DMS79 treated with DMSO at 0.1 percent for 48 hours (cell line): ENCODE results near the gene RBMS3.

Experiments used
- DNase-seq: peaks from one replicate; lab custom pipeline; 2025; lab: John Stamatoyannopoulos, UW

RBMS3 gene

GRCh38 chr3:29525254-29525881 is 244.5 kb downstream of the RBMS3 start:
- no peak for DNase-seq

- no peak for DNase-seq
Observed at GRCh38 chr3:29527246-29527645, 246.4 kb downstream of the RBMS3 start.

GRCh38 chr3:29531644-29532043 is 250.8 kb downstream of the RBMS3 start:
- DNase-seq: no peak

GRCh38 chr3:29532473-29532872 is 251.6 kb downstream of the RBMS3 start:
- DNase-seq: no peak

GRCh38 chr3:29534006-29534405 is 253.1 kb downstream of the RBMS3 start:
- no peak for DNase-seq

GRCh38 chr3:29536016-29536758 is 255.3 kb downstream of the RBMS3 start:
- no peak for DNase-seq

GRCh38 chr3:29537889-29538609 is 257.2 kb downstream of the RBMS3 start:
- DNase-seq: no peak

GRCh38 chr3:29538610-29538958 is 257.7 kb downstream of the RBMS3 start:
- no peak for DNase-seq

- no peak for DNase-seq
Observed at GRCh38 chr3:29540544-29540943, 259.7 kb downstream of the RBMS3 start.

GRCh38 chr3:29544701-29545363 is 264.0 kb downstream of the RBMS3 start:
- DNase-seq: no peak

GRCh38 chr3:29545615-29546014 is 264.7 kb downstream of the RBMS3 start:
- DNase-seq: no peak

- no peak for DNase-seq
Observed at GRCh38 chr3:29552051-29552450, 271.2 kb downstream of the RBMS3 start.

- no peak for DNase-seq
Observed at GRCh38 chr3:29554566-29554965, 273.7 kb downstream of the RBMS3 start.

- DNase-seq: no peak
Observed at GRCh38 chr3:29555590-29555989, 274.7 kb downstream of the RBMS3 start.

GRCh38 chr3:29557186-29557585 is 276.3 kb downstream of the RBMS3 start:
- no peak for DNase-seq

- DNase-seq: no peak
Observed at GRCh38 chr3:29557825-29558224, 277.0 kb downstream of the RBMS3 start.

- no peak for DNase-seq
Observed at GRCh38 chr3:29559741-29560465, 279.0 kb downstream of the RBMS3 start.

GRCh38 chr3:29561651-29562149 is 280.8 kb downstream of the RBMS3 start:
- DNase-seq: no peak

GRCh38 chr3:29565236-29565635 is 284.4 kb downstream of the RBMS3 start:
- DNase-seq: peak; percentile 33

- no peak for DNase-seq
Observed at GRCh38 chr3:29567501-29567900, 286.6 kb downstream of the RBMS3 start.

GRCh38 chr3:29568355-29568754 is 287.5 kb downstream of the RBMS3 start:
- DNase-seq: peak; percentile 18

- no peak for DNase-seq
Observed at GRCh38 chr3:29576181-29576580, 295.3 kb downstream of the RBMS3 start.
